H9 (cell line): ENCODE measurements around the gene ZNF880. TPM values are rescaled to one million over a fixed set of nuclear protein-coding genes. Genes with fewer than 3 reads are reported as not detected.

ENCODE experiments used
- DNase-seq: peaks from one replicate; pipeline ENCODE4 v3.0.0-alpha.2; 2017
- H2AFZ ChIP-seq: one replicate; pipeline ENCODE4 v1.6.1; 2013; ENCODE audit warnings: mild to moderate bottlenecking, low read length, control low read depth, moderate library complexity
- H2AK5ac ChIP-seq: 2 replicates; pipeline ENCODE4 v1.6.1; 2013; ENCODE audit warnings: low read length, control low read depth, mixed read lengths; ENCODE audit not compliant: insufficient read length
- H2BK120ac ChIP-seq: one replicate; pipeline ENCODE4 v1.6.1; 2013; ENCODE audit warnings: low read depth, mild to moderate bottlenecking, low read length, control low read depth, inconsistent platforms; ENCODE audit not compliant: poor library complexity, severe bottlenecking
- H2BK12ac ChIP-seq: 2 replicates; pipeline ENCODE4 v1.6.1; 2013; ENCODE audit warnings: low read length, control low read depth, mixed read lengths, low read depth; ENCODE audit not compliant: insufficient read length
- H2BK15ac ChIP-seq: 2 replicates; pipeline ENCODE4 v1.6.1; 2013; ENCODE audit warnings: low read depth, low read length, control low read depth
- H2BK20ac ChIP-seq: one replicate; pipeline ENCODE4 v1.6.1; 2013; ENCODE audit warnings: low read depth, mild to moderate bottlenecking, low read length, control low read depth, inconsistent platforms; ENCODE audit not compliant: poor library complexity, severe bottlenecking
- H2BK5ac ChIP-seq: 2 replicates; pipeline ENCODE4 v1.6.1; 2013; ENCODE audit warnings: low read length, control low read depth, mixed read lengths; ENCODE audit not compliant: insufficient read length
- H3K14ac ChIP-seq: 2 replicates; pipeline ENCODE4 v1.6.1; 2013; ENCODE audit warnings: low read length, control low read depth; ENCODE audit not compliant: insufficient read depth
- H3K18ac ChIP-seq: 2 replicates; pipeline ENCODE4 v1.6.1; 2013; ENCODE audit warnings: low read depth, mild to moderate bottlenecking, mixed read lengths, low read length, control low read depth; ENCODE audit not compliant: insufficient read length
- H3K23ac ChIP-seq: 2 replicates; pipeline ENCODE4 v1.6.1; 2013; ENCODE audit warnings: low read length, control low read depth, mixed read lengths, low read depth; ENCODE audit not compliant: insufficient read length
- H3K23me2 ChIP-seq: 2 replicates; pipeline ENCODE4 v1.6.1; 2013; ENCODE audit warnings: low read depth, mild to moderate bottlenecking, mixed read lengths, low read length, control low read depth; ENCODE audit not compliant: insufficient read length, poor library complexity, severe bottlenecking
- H3K27ac ChIP-seq: 2 replicates; pipeline ENCODE4 v1.5.1; 2013; ENCODE audit warnings: low read length, control low read depth, mixed read lengths, low read depth; ENCODE audit not compliant: insufficient read length
- H3K27me3 ChIP-seq: 2 replicates; pipeline ENCODE4 v1.6.1; 2013; ENCODE audit warnings: low read length, control low read depth, inconsistent platforms; ENCODE audit not compliant: insufficient read depth
- H3K4ac ChIP-seq: 2 replicates; pipeline ENCODE4 v1.6.1; 2013; ENCODE audit warnings: low read depth, mild to moderate bottlenecking, control low read depth, inconsistent platforms, low read length, moderate library complexity
- H3K4me1 ChIP-seq: 2 replicates; pipeline ENCODE4 v1.6.1; 2013; ENCODE audit warnings: low read length, control low read depth, inconsistent platforms; ENCODE audit not compliant: insufficient read depth
- H3K4me2 ChIP-seq: 2 replicates; pipeline ENCODE4 v1.6.1; 2013; ENCODE audit warnings: low read length, control low read depth, mixed read lengths; ENCODE audit not compliant: insufficient read length, insufficient read depth
- H3K56ac ChIP-seq: 2 replicates; pipeline ENCODE4 v1.6.1; 2013; ENCODE audit warnings: low read depth, mild to moderate bottlenecking, mixed read lengths, low read length, control low read depth; ENCODE audit not compliant: insufficient read length
- H3K79me1 ChIP-seq: 2 replicates; pipeline ENCODE4 v1.6.1; 2013; ENCODE audit warnings: low read depth, mild to moderate bottlenecking, moderate library complexity, low read length, control low read depth, inconsistent platforms; ENCODE audit not compliant: insufficient read depth, poor library complexity, severe bottlenecking
- H3K79me2 ChIP-seq: 2 replicates; pipeline ENCODE4 v1.6.1; 2013; ENCODE audit warnings: low read length, control low read depth, inconsistent platforms; ENCODE audit not compliant: insufficient read depth
- H3K9ac ChIP-seq: 2 replicates; pipeline ENCODE4 v1.6.1; 2013; ENCODE audit warnings: low read length, control low read depth, mixed read lengths; ENCODE audit not compliant: insufficient read length; ENCODE audit errors: extremely low read depth
- H3K9me3 ChIP-seq: one replicate; pipeline ENCODE4 v1.6.1; 2013; ENCODE audit warnings: low read depth, low read length, inconsistent platforms; ENCODE audit not compliant: control insufficient read depth
- H3T11ph ChIP-seq: one replicate; pipeline ENCODE4 v1.6.1; 2013; ENCODE audit warnings: mild to moderate bottlenecking, low read length, control low read depth, inconsistent platforms
- H4K20me1 ChIP-seq: one replicate; pipeline ENCODE4 v1.6.1; 2013; ENCODE audit not compliant: control insufficient read depth, insufficient read length, insufficient read depth
- H4K5ac ChIP-seq: 2 replicates; pipeline ENCODE4 v1.6.1; 2013; ENCODE audit warnings: low read depth, mild to moderate bottlenecking, mixed read lengths, low read length, control low read depth; ENCODE audit not compliant: insufficient read length
- H4K8ac ChIP-seq: replicated peaks from 2 replicates; pipeline ENCODE4 v1.6.1; 2013; ENCODE audit warnings: low read length, control low read depth, mixed read lengths, low read depth; ENCODE audit not compliant: insufficient read length
- H4K91ac ChIP-seq: 2 replicates; pipeline ENCODE4 v1.6.1; 2013; ENCODE audit warnings: low read depth, mild to moderate bottlenecking, moderate library complexity, mixed read lengths, low read length, control low read depth; ENCODE audit not compliant: insufficient read length
- H3K27ac Mint-ChIP-seq, 3 experiments: 2 replicates in 2 of 3; 3 replicates in 1 of 3; pipeline ENCODE4 v1.8.0; 2020 to 2021; ENCODE audit warnings: mixed read lengths in 3 of 3, mild to moderate bottlenecking in 1 of 3, moderate library complexity in 1 of 3
- H3K27me3 Mint-ChIP-seq: 2 replicates; pipeline ENCODE4 v1.8.0; 2021; ENCODE audit warnings: low read depth, mild to moderate bottlenecking, moderate library complexity, mixed read lengths
- H3K36me3 Mint-ChIP-seq, 3 experiments: 2 replicates in 2 of 3; 3 replicates in 1 of 3; pipeline ENCODE4 v1.8.0; 2020 to 2021; ENCODE audit warnings: low read depth in 3 of 3, mixed read lengths in 3 of 3; ENCODE audit not compliant: insufficient read depth in 1 of 3
- H3K4me1 Mint-ChIP-seq, 2 experiments: 2 replicates each; pipeline ENCODE4 v1.8.0; 2020; ENCODE audit warnings: mixed read lengths in 2 of 2
- H3K4me3 Mint-ChIP-seq, 2 experiments: 2 replicates in 1 of 2; 3 replicates in 1 of 2; pipeline ENCODE4 v1.8.0; 2020 to 2021; ENCODE audit warnings: mild to moderate bottlenecking in 2 of 2, mixed read lengths in 2 of 2, moderate library complexity in 1 of 2
- H3K9me3 Mint-ChIP-seq, 2 experiments: 2 replicates in 1 of 2; 3 replicates in 1 of 2; pipeline ENCODE4 v1.8.0; 2020; ENCODE audit warnings: mild to moderate bottlenecking in 2 of 2, mixed read lengths in 2 of 2, moderate library complexity in 1 of 2
- CTCF ChIP-seq: fragments of 200-600 bp; sonication (generic); conservative IDR thresholded peaks from 3 replicates; pipeline ENCODE4 v1.8.0; 2021; ENCODE audit warnings: antibody characterized with exemption, mild to moderate bottlenecking
- WGBS: extraction: QIAGEN DNeasy Blood & Tissue Kit; methylation state at CpG from one replicate; pipeline ENCODE4 v1.1.7; 2013; ENCODE audit warnings: missing lambda C conversion rate, low lambda C conversion rate, mixed read lengths; ENCODE audit not compliant: insufficient read length; ENCODE audit errors: extremely low coverage; 5-methylcytosine and 5-hydroxymethylcytosine counted together
- total RNA-seq: library from RNA; stranded (reverse); gene quantifications from 2 replicates; pipeline ENCODE4 v1.2.1, GENCODE V29; 2021

Gene ZNF880
- total RNA-seq, 1 experiment from 2014 or later: 1.9 TPM

DNA sequence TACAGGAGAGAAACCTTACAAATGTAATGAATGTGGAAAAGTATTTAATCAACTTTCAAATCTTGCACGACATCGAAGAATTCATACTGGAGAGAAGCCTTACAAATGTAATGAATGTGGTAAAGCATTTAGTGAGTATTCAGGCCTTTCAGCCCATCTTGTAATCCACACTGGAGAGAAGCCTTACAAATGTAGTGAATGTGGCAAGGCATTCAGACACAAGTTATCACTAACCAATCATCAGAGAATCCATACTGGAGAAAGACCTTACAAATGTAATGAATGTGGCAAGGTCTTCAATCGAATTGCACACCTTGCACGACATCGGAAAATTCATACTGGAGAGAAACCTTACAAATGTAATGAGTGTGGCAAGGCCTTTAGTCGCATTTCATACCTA lies 47.3 kb upstream of the ZNF880 start:
- H3K18ac ChIP-seq: no peak overlapping the region
- Mint-ChIP-seq H3K27me3 (peaks cover 24% of the 10 kb centered on the region), H3K4me3 (no peak overlapping the region), H3K36me3 (peaks cover 82 to 90% (median 87%) of the 10 kb centered on the region in 3 experiments), H3K27ac (no peak overlapping the region), H3K4me1 (no peaks in the 10 kb centered on the region), H3K9me3 (peaks cover 98 to 99% of the 10 kb centered on the region in 2 experiments)
- H4K91ac ChIP-seq: no peak overlapping the region
- WGBS: no CpG with 5 or more reads among the region's 6 CpGs
- no peak overlapping the region for H3K4me2 ChIP-seq
- H4K20me1 ChIP-seq: no peaks in the 10 kb centered on the region
- no peak overlapping the region for H2BK12ac ChIP-seq
- H3K4ac ChIP-seq: no peak overlapping the region
- H2BK5ac ChIP-seq: no peak overlapping the region
- H2AFZ ChIP-seq: no peak overlapping the region
- no peak overlapping the region for H3K14ac ChIP-seq
- H3K9ac ChIP-seq: no peak overlapping the region
- no peak overlapping the region for H3K23ac ChIP-seq
- no peak for TF ChIP-seq CTCF
- no peaks in the 10 kb centered on the region for H3K23me2 ChIP-seq
- no peak overlapping the region for H4K5ac ChIP-seq
- H4K8ac ChIP-seq: no peak overlapping the region
- H2BK15ac ChIP-seq: no peak overlapping the region
- no peaks in the 10 kb centered on the region for H3K79me2 ChIP-seq
- peaks cover 95% of the 10 kb centered on the region for H3K9me3 ChIP-seq
- H3K4me1 ChIP-seq: no peaks in the 10 kb centered on the region
- no peaks in the 10 kb centered on the region for H3K27me3 ChIP-seq
- H2BK20ac ChIP-seq: no peak overlapping the region
- no peak for DNase-seq
- no peak overlapping the region for H2BK120ac ChIP-seq
- H2AK5ac ChIP-seq: no peak overlapping the region
- H3T11ph ChIP-seq: no peak overlapping the region
- H3K56ac ChIP-seq: no peak overlapping the region
- H3K27ac ChIP-seq: no peak overlapping the region
- no peaks in the 10 kb centered on the region for H3K79me1 ChIP-seq
